Keratinocyte (primary cell): ENCODE measurements around the gene MAPK8. TPM values are rescaled to one million over a fixed set of nuclear protein-coding genes. Genes with fewer than 3 reads are reported as not detected.

ENCODE experiments used
- DNase-seq: peaks from one replicate; pipeline ENCODE4 v3.0.0-alpha.2; 2011; ENCODE audit warnings: low read depth, missing footprints, low spot score
- FAIRE-seq: peaks from 2 replicates; lab custom pipeline; 2011; peaks lifted over from hg19 to GRCh38; lab: Jason Lieb, UNC
- H2AFZ ChIP-seq: 2 replicates; pipeline ENCODE4 v1.6.0; 2012; ENCODE audit warnings: low read length, control low read depth, inconsistent platforms; ENCODE audit not compliant: control insufficient read depth
- H3K27ac ChIP-seq: 2 replicates; pipeline ENCODE4 v1.5.1; 2011; ENCODE audit warnings: low read length; ENCODE audit not compliant: control insufficient read depth, insufficient read depth
- H3K27me3 ChIP-seq: 3 replicates; pipeline ENCODE4 v1.6.0; 2011; ENCODE audit warnings: low read length; ENCODE audit not compliant: control insufficient read depth, insufficient read depth; ENCODE audit errors: extremely low read depth
- H3K36me3 ChIP-seq, 2 experiments: 2 replicates in 1 of 2; 3 replicates in 1 of 2; pipeline ENCODE4 v1.5.1; 2011; ENCODE audit warnings: low read length in 2 of 2, mild to moderate bottlenecking in 1 of 2; ENCODE audit not compliant: control insufficient read depth in 2 of 2, insufficient read depth in 2 of 2; ENCODE audit errors: extremely low read depth in 1 of 2
- H3K4me1 ChIP-seq: 3 replicates; pipeline ENCODE4 v1.5.1; 2011; ENCODE audit warnings: low read length; ENCODE audit not compliant: control insufficient read depth, insufficient read depth; ENCODE audit errors: extremely low read depth
- H3K4me2 ChIP-seq: 3 replicates; pipeline ENCODE4 v1.6.0; 2011; ENCODE audit warnings: low read depth, low read length; ENCODE audit not compliant: control insufficient read depth, insufficient read depth; ENCODE audit errors: extremely low read depth
- H3K4me3 ChIP-seq, 3 experiments: fragments of 200-600 bp in 1 of 3; sonication (generic) in 1 of 3; 2 replicates in 2 of 3; 3 replicates in 1 of 3; pipeline ENCODE4 v1.5.1; 2011 to 2016; ENCODE audit warnings: low read length in 3 of 3, mild to moderate bottlenecking in 3 of 3, control low read depth in 2 of 3, inconsistent platforms in 1 of 3, low read depth in 1 of 3, mixed read lengths in 1 of 3, mixed run types in 1 of 3, moderate library complexity in 1 of 3; ENCODE audit not compliant: control insufficient read depth in 2 of 3, insufficient read depth in 2 of 3; ENCODE audit errors: extremely low read depth in 1 of 3
- H3K79me2 ChIP-seq: 2 replicates; pipeline ENCODE4 v1.6.0; 2012; ENCODE audit warnings: low read length; ENCODE audit not compliant: control insufficient read depth, insufficient read depth
- H3K9ac ChIP-seq: 3 replicates; pipeline ENCODE4 v1.6.0; 2011; ENCODE audit warnings: low read length; ENCODE audit not compliant: control insufficient read depth, insufficient read depth; ENCODE audit errors: extremely low read depth
- H3K9me1 ChIP-seq: 3 replicates; pipeline ENCODE4 v1.6.0; 2011; ENCODE audit warnings: low read length; ENCODE audit not compliant: control insufficient read depth, insufficient read depth; ENCODE audit errors: extremely low read depth
- H3K9me3 ChIP-seq: 2 replicates; pipeline ENCODE4 v1.5.1; 2012; ENCODE audit warnings: low read depth, low read length; ENCODE audit not compliant: control insufficient read depth
- H4K20me1 ChIP-seq: 3 replicates; pipeline ENCODE4 v1.6.0; 2011; ENCODE audit warnings: low read length; ENCODE audit not compliant: control insufficient read depth, insufficient read depth; ENCODE audit errors: extremely low read depth
- EZH2 ChIP-seq: IDR thresholded peaks from one replicate; pipeline ENCODE4 v1.6.1; 2012; ENCODE audit warnings: inconsistent platforms, mild to moderate bottlenecking, low read length, moderate library complexity
- dilution Hi-C: fragments of 300-500 bp; cut with MboI; formaldehyde crosslinking; loops from one replicate; pipeline ENCODE4 v1.7.0; 2020; ENCODE audit warnings: low sequenced_read_pairs; ENCODE audit not compliant: extremely low pct_ligation_motif_present
- polyA plus RNA-seq, 5 experiments: library from polyadenylated mRNA; depleted of rRNA in 3 of 5; stranded (reverse) in 3 of 5; stranded (forward) in 1 of 5; unstranded in 1 of 5; fragments of >200 nt; gene quantifications; 1 replicate in 1 of 5; 2 replicates in 3 of 5; 3 replicates in 1 of 5; pipeline versions ENCODE4 v1.2.1 to v1.2.3, GENCODE V29; 2011 to 2012; ENCODE audit warnings: missing spikeins in 2 of 5, low read depth in 1 of 5, low replicate concordance in 1 of 5
- TF ChIP-seq, protein P1 (sequence below), 3 experiments: IDR thresholded peaks in 1 of 3; conservative IDR thresholded peaks in 1 of 3; optimal IDR thresholded peaks in 1 of 3; 2 replicates in 2 of 3; 3 replicates in 1 of 3; pipeline versions ENCODE3 to v1.5.1; 2011; ENCODE audit warnings: low read length in 3 of 3, mild to moderate bottlenecking in 3 of 3, moderate library complexity in 2 of 3, control low read depth in 1 of 3, inconsistent platforms in 1 of 3; ENCODE audit not compliant: insufficient read depth in 2 of 3; ENCODE audit errors: extremely low read depth in 1 of 3

The MAPK8 gene
- polyA plus RNA-seq, 1 donor (not counting 4 experiments of a cell fraction or from before 2014, with no cell fraction given), result 39.8 TPM

DNA sequence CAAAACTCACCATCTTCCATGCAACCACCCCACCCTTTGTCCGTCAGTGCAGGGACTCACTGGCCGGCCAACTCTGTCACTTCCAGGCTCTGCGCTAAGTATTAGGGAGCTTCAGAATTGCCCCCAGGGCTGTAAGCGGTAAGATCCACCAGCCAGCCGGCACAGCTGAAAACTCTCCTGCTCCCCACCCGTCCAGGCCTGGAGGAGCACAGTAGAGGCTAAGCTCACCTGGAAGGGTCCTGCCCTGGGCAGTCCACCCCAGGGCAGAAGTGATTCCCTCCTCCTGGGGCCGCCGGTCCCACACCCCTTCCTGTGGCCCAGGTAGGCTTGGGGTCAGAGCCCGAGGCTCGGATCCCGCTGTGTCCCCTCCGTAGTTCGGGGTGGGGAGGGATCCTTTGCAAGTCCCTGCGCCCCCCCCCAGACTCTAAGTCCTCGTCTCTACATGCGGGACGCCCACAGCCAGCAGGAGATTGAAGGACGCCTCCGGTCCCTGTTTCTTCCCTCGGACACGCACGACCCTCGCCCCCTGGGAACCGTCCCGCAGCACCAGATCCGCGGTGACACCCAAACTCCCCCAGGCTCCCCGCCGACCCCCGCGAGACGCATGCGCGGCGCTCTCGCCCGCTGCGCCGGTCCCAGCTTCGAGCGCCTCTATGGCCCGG, 159.5 kb downstream of the MAPK8 start:
- no peaks in the 10 kb centered on the region for H3K36me3 ChIP-seq
- no peaks in the 10 kb centered on the region for H3K79me2 ChIP-seq
- H3K27me3 ChIP-seq, result no peaks in the 10 kb centered on the region
- H4K20me1 ChIP-seq, result no peaks in the 10 kb centered on the region
- H3K4me3 ChIP-seq, result peak overlapping the region; percentile 44 to 52 (median 47)
- peak overlapping the region; percentile 63 for H2AFZ ChIP-seq
- no peaks in the 10 kb centered on the region for H3K9me1 ChIP-seq
- H3K27ac ChIP-seq, result no peak overlapping the region
- TF ChIP-seq, protein P1, sequence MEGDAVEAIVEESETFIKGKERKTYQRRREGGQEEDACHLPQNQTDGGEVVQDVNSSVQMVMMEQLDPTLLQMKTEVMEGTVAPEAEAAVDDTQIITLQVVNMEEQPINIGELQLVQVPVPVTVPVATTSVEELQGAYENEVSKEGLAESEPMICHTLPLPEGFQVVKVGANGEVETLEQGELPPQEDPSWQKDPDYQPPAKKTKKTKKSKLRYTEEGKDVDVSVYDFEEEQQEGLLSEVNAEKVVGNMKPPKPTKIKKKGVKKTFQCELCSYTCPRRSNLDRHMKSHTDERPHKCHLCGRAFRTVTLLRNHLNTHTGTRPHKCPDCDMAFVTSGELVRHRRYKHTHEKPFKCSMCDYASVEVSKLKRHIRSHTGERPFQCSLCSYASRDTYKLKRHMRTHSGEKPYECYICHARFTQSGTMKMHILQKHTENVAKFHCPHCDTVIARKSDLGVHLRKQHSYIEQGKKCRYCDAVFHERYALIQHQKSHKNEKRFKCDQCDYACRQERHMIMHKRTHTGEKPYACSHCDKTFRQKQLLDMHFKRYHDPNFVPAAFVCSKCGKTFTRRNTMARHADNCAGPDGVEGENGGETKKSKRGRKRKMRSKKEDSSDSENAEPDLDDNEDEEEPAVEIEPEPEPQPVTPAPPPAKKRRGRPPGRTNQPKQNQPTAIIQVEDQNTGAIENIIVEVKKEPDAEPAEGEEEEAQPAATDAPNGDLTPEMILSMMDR (optimal IDR thresholded peaks at IDR 0.05 in 1 of 3, IDR thresholded peaks at IDR 0.05 in 1 of 3, conservative IDR thresholded peaks at IDR 0.05 in 1 of 3; ENCODE audit: extremely low read depth in 1 of 3, insufficient read depth in 2 of 3, low read length in 3 of 3), result no peak
- TF ChIP-seq EZH2, result no peak
- H3K4me1 ChIP-seq, result peaks cover 34% of the 10 kb centered on the region
- no peaks in the 10 kb centered on the region for H3K9me3 ChIP-seq
- H3K4me2 ChIP-seq, result peak overlapping the region; percentile 83
- DNase-seq (no peak), FAIRE-seq (peak; percentile 32)
- dilution Hi-C loops, result no loop called here
- H3K9ac ChIP-seq, result peak overlapping the region; percentile 73

DNA sequence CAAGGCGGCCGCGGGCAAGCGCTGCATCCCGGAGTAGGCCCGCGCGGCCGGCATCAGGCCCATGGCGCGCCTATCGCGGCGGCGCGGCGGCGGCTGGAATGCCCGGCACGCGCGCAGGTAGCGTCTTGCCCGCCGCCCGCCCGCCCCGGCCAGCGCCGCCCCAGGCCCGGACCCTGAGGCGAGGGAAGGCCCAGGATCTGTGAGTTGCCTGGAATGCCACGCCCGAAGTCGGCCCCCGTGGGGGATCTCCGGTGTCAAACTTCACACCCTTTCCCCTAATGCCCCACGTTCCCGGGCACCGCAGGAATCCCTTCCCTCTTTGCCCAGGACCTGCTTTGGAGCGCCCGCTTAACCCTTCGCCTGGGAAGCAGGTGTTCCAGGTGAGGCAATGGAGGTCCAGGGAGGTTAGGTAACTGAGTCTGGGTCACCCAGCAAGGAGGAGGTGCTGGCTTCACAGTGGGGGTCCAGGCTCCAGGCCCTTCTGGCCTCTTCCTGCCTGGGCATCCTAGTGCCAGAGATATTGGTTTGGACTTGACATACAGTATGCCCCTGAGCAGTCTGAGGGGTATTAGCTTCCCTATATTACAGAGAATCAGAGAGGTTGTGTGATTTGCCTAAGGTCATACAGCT, 160.2 kb downstream of the MAPK8 start:
- H3K9me1 ChIP-seq, result no peaks in the 10 kb centered on the region
- H4K20me1 ChIP-seq, result no peaks in the 10 kb centered on the region
- H3K4me1 ChIP-seq, result peaks cover 41% of the 10 kb centered on the region
- TF ChIP-seq, protein P1 (optimal IDR thresholded peaks at IDR 0.05 in 1 of 3, IDR thresholded peaks at IDR 0.05 in 1 of 3, conservative IDR thresholded peaks at IDR 0.05 in 1 of 3; ENCODE audit: extremely low read depth in 1 of 3, insufficient read depth in 2 of 3, low read length in 3 of 3), result no peak
- TF ChIP-seq EZH2, result no peak
- dilution Hi-C loops, result no loop called here
- H3K9me3 ChIP-seq, result no peaks in the 10 kb centered on the region
- H3K9ac ChIP-seq, result peak overlapping the region; percentile 73
- FAIRE-seq, result no peak
- no peak overlapping the region for H3K27ac ChIP-seq
- H3K4me2 ChIP-seq, result peak overlapping the region; percentile 83
- DNase-seq, result peak; percentile 77
- H3K79me2 ChIP-seq, result no peaks in the 10 kb centered on the region
- H2AFZ ChIP-seq, result no peak overlapping the region
- H3K4me3 ChIP-seq, result no peak overlapping the region
- no peaks in the 10 kb centered on the region for H3K36me3 ChIP-seq
- no peaks in the 10 kb centered on the region for H3K27me3 ChIP-seq
